IMR-90 (cell line): ENCODE results near the gene CWC27. TPM values are rescaled to one million over a fixed set of nuclear protein-coding genes. Genes with fewer than 3 reads are reported as not detected.

Experiments
- ATAC-seq: fragments of 200-7000 bp; cut with Tn5 transposase; 2 replicates; pipeline ENCODE4 v1.9.1; 2020; ENCODE audit warnings: low read depth, mild to moderate bottlenecking, moderate library complexity
- BruUV-seq: library from RNA; stranded (reverse); fragments of 400-500 nt; replicated peaks from 2 replicates; lab custom pipeline; 2021; lab: Mats Ljungman, UMichigan
- CTCF ChIA-PET: fragments of 300-600 bp; formaldehyde crosslinking; extraction: SDS; loops from one replicate; lab custom pipeline; 2021; ENCODE audit warnings: antibody characterized with exemption; lab: Yijun Ruan, JAX
- POLR2A ChIA-PET: fragments of 300-600 bp; sonication (Branson Sonifier 250); formaldehyde crosslinking; loops from one replicate; lab custom pipeline; 2022; ENCODE audit warnings: antibody characterized with exemption; ENCODE audit not compliant: unreplicated experiment; lab: Charles Lee
- DNase-seq: peaks from one replicate; pipeline ENCODE4 v3.0.0; 2013
- H2AFZ ChIP-seq: replicated peaks from 2 replicates; pipeline ENCODE3; 2013; ENCODE audit warnings: low read length, mild to moderate bottlenecking; ENCODE audit not compliant: poor library complexity
- H2AK5ac ChIP-seq: 2 replicates; pipeline ENCODE4 v1.6.1; 2013; ENCODE audit warnings: low read depth, low read length, inconsistent platforms
- H2AK9ac ChIP-seq: replicated peaks from 2 replicates; pipeline ENCODE3; 2013; ENCODE audit warnings: mild to moderate bottlenecking, low read depth, low read length, moderate library complexity; ENCODE audit not compliant: poor library complexity
- H2BK120ac ChIP-seq: 2 replicates; pipeline ENCODE4 v1.6.1; 2013; ENCODE audit warnings: low read depth, low read length, inconsistent platforms
- H2BK15ac ChIP-seq: 3 replicates; pipeline ENCODE4 v1.6.1; 2013; ENCODE audit warnings: low read depth, low read length, inconsistent platforms
- H2BK20ac ChIP-seq: 2 replicates; pipeline ENCODE4 v1.6.1; 2013; ENCODE audit warnings: low read depth, mild to moderate bottlenecking, inconsistent platforms, low read length, moderate library complexity
- H2BK5ac ChIP-seq: 2 replicates; pipeline ENCODE4 v1.6.1; 2013; ENCODE audit warnings: mild to moderate bottlenecking, low read depth, low read length, inconsistent platforms; ENCODE audit not compliant: poor library complexity, severe bottlenecking
- H3K14ac ChIP-seq: replicated peaks from 2 replicates; pipeline ENCODE4 v1.6.1; 2013; ENCODE audit warnings: low read depth, low read length, inconsistent platforms
- H3K18ac ChIP-seq: 2 replicates; pipeline ENCODE4 v1.6.1; 2013; ENCODE audit warnings: low read depth, low read length, control low read depth
- H3K23ac ChIP-seq: 2 replicates; pipeline ENCODE4 v1.6.1; 2013; ENCODE audit warnings: low read depth, low read length, inconsistent platforms
- H3K27ac ChIP-seq: 2 replicates; pipeline ENCODE4 v1.5.1; 2013; ENCODE audit warnings: mild to moderate bottlenecking, control low read depth, low read length; ENCODE audit not compliant: insufficient read depth
- H3K27me3 ChIP-seq: 2 replicates; pipeline ENCODE4 v1.6.1; 2013; ENCODE audit warnings: low read length; ENCODE audit not compliant: control insufficient read depth, insufficient read depth
- H3K36me3 ChIP-seq: 2 replicates; pipeline ENCODE4 v1.6.1; 2013; ENCODE audit warnings: low read length, mixed read lengths; ENCODE audit not compliant: control insufficient read depth, insufficient read depth
- H3K4ac ChIP-seq: 2 replicates; pipeline ENCODE4 v1.6.1; 2013; ENCODE audit warnings: low read depth, low read length, inconsistent platforms
- H3K4me1 ChIP-seq: 2 replicates; pipeline ENCODE4 v1.6.1; 2013; ENCODE audit warnings: low read length, mixed read lengths; ENCODE audit not compliant: control insufficient read depth, insufficient read depth
- H3K4me2 ChIP-seq: 2 replicates; pipeline ENCODE4 v1.6.1; 2013; ENCODE audit warnings: low read depth, mild to moderate bottlenecking, control low read depth, low read length, moderate library complexity
- H3K4me3 ChIP-seq: 2 replicates; pipeline ENCODE4 v1.5.1; 2013; ENCODE audit warnings: low read depth, mild to moderate bottlenecking, control low read depth, low read length, moderate library complexity; ENCODE audit not compliant: insufficient read depth
- H3K56ac ChIP-seq: 2 replicates; pipeline ENCODE4 v1.6.1; 2013; ENCODE audit warnings: low read length, inconsistent platforms; ENCODE audit not compliant: insufficient read depth; ENCODE audit errors: extremely low read depth
- H3K79me1 ChIP-seq, 2 experiments: 2 replicates each; pipeline ENCODE4 v1.6.1; 2013; ENCODE audit warnings: low read length in 2 of 2, inconsistent platforms in 1 of 2, low read depth in 1 of 2
- H3K9ac ChIP-seq: 2 replicates; pipeline ENCODE4 v1.6.1; 2013; ENCODE audit warnings: low read depth, low read length, control low read depth
- H3K9me1 ChIP-seq: 2 replicates; pipeline ENCODE4 v1.6.1; 2013; ENCODE audit warnings: low read length, inconsistent platforms; ENCODE audit not compliant: insufficient read depth
- H3K9me3 ChIP-seq: 2 replicates; pipeline ENCODE4 v1.6.1; 2013; ENCODE audit warnings: low read length; ENCODE audit not compliant: control insufficient read depth, insufficient read depth
- H4K20me1 ChIP-seq: 2 replicates; pipeline ENCODE4 v1.6.1; 2013; ENCODE audit warnings: low read length, inconsistent platforms; ENCODE audit not compliant: insufficient read depth
- H4K5ac ChIP-seq: 2 replicates; pipeline ENCODE4 v1.6.1; 2013; ENCODE audit warnings: mild to moderate bottlenecking, low read depth, low read length, control low read depth
- H4K8ac ChIP-seq, 2 experiments: 2 replicates each; pipeline ENCODE4 v1.6.1; 2013; ENCODE audit warnings: low read depth in 2 of 2, low read length in 2 of 2, control low read depth in 1 of 2, inconsistent platforms in 1 of 2
- H4K91ac ChIP-seq: 2 replicates; pipeline ENCODE4 v1.6.1; 2013; ENCODE audit warnings: low read depth, low read length, inconsistent platforms; ENCODE audit not compliant: insufficient read depth
- BHLHE40 ChIP-seq: fragments of 150-350 bp; IDR thresholded peaks from 2 replicates; pipeline ENCODE4 v1.6.1; 2016; ENCODE audit warnings: mild to moderate bottlenecking, low read depth, low read length
- CEBPB ChIP-seq: IDR thresholded peaks from 2 replicates; pipeline ENCODE4 v1.6.1; 2012; ENCODE audit warnings: low read depth, low read length, improper control_type of control experiment
- CHD1 ChIP-seq: IDR thresholded peaks from 2 replicates; pipeline ENCODE4 v1.6.1; 2012; ENCODE audit warnings: low read depth, low read length, improper control_type of control experiment
- MAFK ChIP-seq: IDR thresholded peaks from 2 replicates; pipeline ENCODE4 v1.6.1; 2012; ENCODE audit warnings: low read depth, low read length, improper control_type of control experiment
- RAD21 ChIP-seq: IDR thresholded peaks from 2 replicates; pipeline ENCODE4 v1.6.1; 2012; ENCODE audit warnings: low read length, improper control_type of control experiment
- RFX5 ChIP-seq: IDR thresholded peaks from 2 replicates; pipeline ENCODE4 v1.8.0; 2012; ENCODE audit warnings: low read depth, mild to moderate bottlenecking, low read length, moderate library complexity
- dilution Hi-C: fragments of 300-500 bp; cut with HindIII; formaldehyde crosslinking; loops from one replicate; pipeline ENCODE4 v1.14.3; 2018; ENCODE audit warnings: low sequenced_read_pairs; ENCODE audit not compliant: unreplicated experiment
- in situ Hi-C: fragments of 300-500 bp; cut with MboI; formaldehyde crosslinking; loops from 3 replicates; pipeline ENCODE4 v1.14.3; 2019; ENCODE audit warnings: low sequenced_read_pairs, inconsistent platforms, mixed read lengths
- intact Hi-C: fragments of 100-400 bp; cut with micrococcal nuclease; formaldehyde crosslinking; loops from 2 replicates; pipeline ENCODE4 v1.10.0; 2022
- polyA plus RNA-seq, 3 experiments: library from polyadenylated mRNA; depleted of rRNA; stranded (reverse); fragments of >200 nt; gene quantifications; 2 replicates each; pipeline ENCODE4 v1.2.3, GENCODE V29; 2012; ENCODE audit warnings: low replicate concordance in 1 of 3
- total RNA-seq: library from RNA; depleted of rRNA; stranded (reverse); fragments of >200 nt; gene quantifications from 2 replicates; pipeline ENCODE4 v1.2.3, GENCODE V29; 2012
- TF ChIP-seq, protein P1 (sequence below): fragments of 150-350 bp; IDR thresholded peaks from 2 replicates; pipeline ENCODE4 v1.6.1; 2017; ENCODE audit warnings: mild to moderate bottlenecking, antibody characterized with exemption, low read length, low read depth
- TF ChIP-seq, protein P2 (sequence below): conservative IDR thresholded peaks from 2 replicates; pipeline ENCODE4 v1.5.1; 2012; ENCODE audit warnings: mild to moderate bottlenecking, low read depth, low read length, improper control_type of control experiment

Gene CWC27
- total and polyA plus RNA-seq, 2 of the 4 experiments (the other 2 are of a cell fraction), result 13.3 to 17.1 TPM

DNA sequence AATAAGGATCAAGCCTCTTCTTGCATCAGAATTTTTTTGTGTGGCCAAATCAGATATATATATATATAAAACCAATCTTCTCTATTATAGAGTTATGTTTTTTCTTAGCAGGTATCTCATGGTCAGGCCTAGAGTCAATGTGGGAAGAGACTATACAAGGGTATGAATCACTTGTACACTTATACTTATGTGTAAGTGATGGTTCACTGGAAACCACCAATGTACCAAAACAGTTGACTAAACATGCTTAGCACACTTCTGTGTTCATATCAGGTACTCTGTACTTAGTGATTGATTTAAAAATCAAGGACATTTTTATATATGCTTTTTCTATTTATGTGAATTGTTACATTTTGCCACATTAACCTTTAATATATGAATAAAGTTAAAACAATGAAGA, 92.6 kb downstream of the CWC27 start:
- no peaks in the 10 kb centered on the region for H3K79me1 ChIP-seq
- no peak overlapping the region for H2AK5ac ChIP-seq
- H3K4me3 ChIP-seq, result no peak overlapping the region
- no peak for TF ChIP-seq CHD1
- TF ChIP-seq RAD21, result no peak
- TF ChIP-seq, protein P1, sequence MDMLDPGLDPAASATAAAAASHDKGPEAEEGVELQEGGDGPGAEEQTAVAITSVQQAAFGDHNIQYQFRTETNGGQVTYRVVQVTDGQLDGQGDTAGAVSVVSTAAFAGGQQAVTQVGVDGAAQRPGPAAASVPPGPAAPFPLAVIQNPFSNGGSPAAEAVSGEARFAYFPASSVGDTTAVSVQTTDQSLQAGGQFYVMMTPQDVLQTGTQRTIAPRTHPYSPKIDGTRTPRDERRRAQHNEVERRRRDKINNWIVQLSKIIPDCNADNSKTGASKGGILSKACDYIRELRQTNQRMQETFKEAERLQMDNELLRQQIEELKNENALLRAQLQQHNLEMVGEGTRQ, result no peak
- no peak for TF ChIP-seq CEBPB
- no peak for TF ChIP-seq RFX5
- no peak for TF ChIP-seq MAFK
- TF ChIP-seq, protein P2, sequence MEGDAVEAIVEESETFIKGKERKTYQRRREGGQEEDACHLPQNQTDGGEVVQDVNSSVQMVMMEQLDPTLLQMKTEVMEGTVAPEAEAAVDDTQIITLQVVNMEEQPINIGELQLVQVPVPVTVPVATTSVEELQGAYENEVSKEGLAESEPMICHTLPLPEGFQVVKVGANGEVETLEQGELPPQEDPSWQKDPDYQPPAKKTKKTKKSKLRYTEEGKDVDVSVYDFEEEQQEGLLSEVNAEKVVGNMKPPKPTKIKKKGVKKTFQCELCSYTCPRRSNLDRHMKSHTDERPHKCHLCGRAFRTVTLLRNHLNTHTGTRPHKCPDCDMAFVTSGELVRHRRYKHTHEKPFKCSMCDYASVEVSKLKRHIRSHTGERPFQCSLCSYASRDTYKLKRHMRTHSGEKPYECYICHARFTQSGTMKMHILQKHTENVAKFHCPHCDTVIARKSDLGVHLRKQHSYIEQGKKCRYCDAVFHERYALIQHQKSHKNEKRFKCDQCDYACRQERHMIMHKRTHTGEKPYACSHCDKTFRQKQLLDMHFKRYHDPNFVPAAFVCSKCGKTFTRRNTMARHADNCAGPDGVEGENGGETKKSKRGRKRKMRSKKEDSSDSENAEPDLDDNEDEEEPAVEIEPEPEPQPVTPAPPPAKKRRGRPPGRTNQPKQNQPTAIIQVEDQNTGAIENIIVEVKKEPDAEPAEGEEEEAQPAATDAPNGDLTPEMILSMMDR, result no peak
- TF ChIP-seq BHLHE40, result no peak
- H3K27me3 ChIP-seq, result no peaks in the 10 kb centered on the region
- BruUV-seq, result no TSS peak
- CTCF ChIA-PET, result interaction anchor here (1.1 kb wide), 1 partner anchor 18 kb away, joined by 3 read pairs; no protein-coding TSS in a partner anchor
- no peak overlapping the region for H4K91ac ChIP-seq
- H3K4ac ChIP-seq, result no peak overlapping the region
- H2BK15ac ChIP-seq, result no peak overlapping the region
- peaks cover 2% of the 10 kb centered on the region; the same call in 1 of the 2 replicates for H3K36me3 ChIP-seq
- DNase-seq (peak; percentile 21), ATAC-seq (no peak)
- no peak overlapping the region for H3K9ac ChIP-seq
- no peak overlapping the region for H2BK120ac ChIP-seq
- H2BK20ac ChIP-seq, result no peak overlapping the region
- H2AK9ac ChIP-seq, result no peak overlapping the region
- dilution Hi-C loops, result no loop called here
- no peak overlapping the region for H4K8ac ChIP-seq
- POLR2A ChIA-PET, result no interaction called here
- H3K4me1 ChIP-seq, result no peaks in the 10 kb centered on the region
- H3K56ac ChIP-seq, result no peak overlapping the region
- H3K23ac ChIP-seq, result no peak overlapping the region
- no peak overlapping the region for H2BK5ac ChIP-seq
- intact Hi-C loops, result no loop called here
- no peak overlapping the region for H3K4me2 ChIP-seq
- no peak overlapping the region for H3K18ac ChIP-seq
- no peak overlapping the region for H2AFZ ChIP-seq
- in situ Hi-C loops, result no loop called here
- no peak overlapping the region for H3K14ac ChIP-seq
- no peaks in the 10 kb centered on the region for H3K9me1 ChIP-seq
- H4K5ac ChIP-seq, result no peak overlapping the region
- H4K20me1 ChIP-seq, result no peaks in the 10 kb centered on the region
- no peak overlapping the region for H3K27ac ChIP-seq
- H3K9me3 ChIP-seq, result no peaks in the 10 kb centered on the region
